Panc1 (cell line): ENCODE results near the gene UBAC2. TPM values are rescaled to one million over a fixed set of nuclear protein-coding genes. Genes with fewer than 3 reads are reported as not detected.
"Not testable (repeated sequence)": the region's sequence is repeated elsewhere in the genome, so short reads cannot be mapped to it uniquely, and the experiment has no call there.

Source experiments
- ATAC-seq: fragments of 200-7000 bp; cut with Tn5 transposase; 2 replicates; pipeline ENCODE4 v1.9.1; 2020; ENCODE audit warnings: mild to moderate bottlenecking, moderate library complexity
- BruUV-seq: library from RNA; stranded (reverse); fragments of 400-500 nt; replicated peaks from 2 replicates; lab custom pipeline; 2021; lab: Mats Ljungman, UMichigan
- CTCF ChIA-PET: fragments of 300-600 bp; sonication (Branson Sonifier 250); formaldehyde crosslinking; loops from one replicate; lab custom pipeline; 2022; ENCODE audit warnings: antibody characterized with exemption; lab: Charles Lee
- POLR2A ChIA-PET: fragments of 300-600 bp; sonication (Branson Sonifier 250); formaldehyde crosslinking; loops from one replicate; lab custom pipeline; 2022; ENCODE audit warnings: antibody characterized with exemption; lab: Charles Lee
- DNase-seq: peaks from one replicate; pipeline ENCODE4 v3.0.0-alpha.2; 2010; ENCODE audit warnings: low read depth, low spot score
- H3K27ac ChIP-seq: 2 replicates; pipeline ENCODE4 v1.5.1; 2011; ENCODE audit warnings: mild to moderate bottlenecking, low read length, inconsistent platforms
- H3K27me3 ChIP-seq: fragments of 200-500 bp; sonication (Bioruptor generic); 2 replicates; pipeline ENCODE4 v1.6.0; 2014; ENCODE audit warnings: low read length, inconsistent platforms; ENCODE audit not compliant: control insufficient read depth, insufficient read depth
- H3K36me3 ChIP-seq: fragments of 200-500 bp; sonication (Bioruptor generic); 2 replicates; pipeline ENCODE4 v1.5.1; 2014; ENCODE audit warnings: inconsistent platforms, mild to moderate bottlenecking, low read length, moderate library complexity; ENCODE audit not compliant: control insufficient read depth, insufficient read depth
- H3K4me1 ChIP-seq: 2 replicates; pipeline ENCODE4 v1.5.1; 2011; ENCODE audit warnings: inconsistent platforms, mild to moderate bottlenecking, low read length, moderate library complexity; ENCODE audit not compliant: control insufficient read depth, insufficient read depth
- H3K4me3 ChIP-seq, 2 experiments: 2 replicates each; pipeline ENCODE4 v1.5.1; 2011 to 2012; ENCODE audit warnings: low read depth in 2 of 2, low read length in 2 of 2, mild to moderate bottlenecking in 2 of 2, inconsistent platforms in 1 of 2, moderate library complexity in 1 of 2
- H3K9me3 ChIP-seq: fragments of 200-500 bp; sonication (Bioruptor generic); 2 replicates; pipeline ENCODE4 v1.5.1; 2014; ENCODE audit warnings: low read depth, mild to moderate bottlenecking, inconsistent platforms, low read length, moderate library complexity; ENCODE audit not compliant: control insufficient read depth, insufficient read depth
- CTCF ChIP-seq: fragments of 450-650 bp; IDR thresholded peaks from 2 replicates; pipeline ENCODE4 v1.5.1; 2017; ENCODE audit warnings: mild to moderate bottlenecking
- POLR2AphosphoS5 ChIP-seq: IDR thresholded peaks from 2 replicates; pipeline ENCODE4 v1.6.1; 2012; ENCODE audit warnings: mild to moderate bottlenecking, low read depth, low read length, moderate library complexity
- REST ChIP-seq, 2 experiments: IDR thresholded peaks; 2 replicates each; pipeline ENCODE4 v1.6.1; 2011 to 2012; ENCODE audit warnings: low read depth in 2 of 2, control low read depth in 1 of 2, low read length in 1 of 2, mild to moderate bottlenecking in 1 of 2, moderate library complexity in 1 of 2; ENCODE audit not compliant: insufficient read depth in 1 of 2
- SIN3A ChIP-seq: IDR thresholded peaks from 2 replicates; pipeline ENCODE4 v1.6.1; 2012; ENCODE audit warnings: low read depth, mild to moderate bottlenecking, low read length, moderate library complexity, borderline replicate concordance; ENCODE audit not compliant: insufficient read depth
- TCF7L2 ChIP-seq: IDR thresholded peaks from 2 replicates; pipeline ENCODE4 v1.6.1; 2011; ENCODE audit warnings: mild to moderate bottlenecking, low read depth, low read length, inconsistent platforms
- in situ Hi-C: cut with HindIII; loops from 2 replicates; pipeline ENCODE4 v1.10.0; 2016; ENCODE audit warnings: low sequenced_read_pairs, low pct_unique_long_range_greater_than_20kb
- intact Hi-C: fragments of 100-400 bp; cut with micrococcal nuclease; formaldehyde crosslinking; loops from one replicate; pipeline ENCODE4 v1.10.0; 2022; ENCODE audit not compliant: unreplicated experiment
- total RNA-seq: library from RNA; stranded (reverse); gene quantifications from one replicate; pipeline ENCODE4 v1.2.1, GENCODE V29; 2021; ENCODE audit not compliant: unreplicated experiment

Gene UBAC2
- total RNA-seq, 1 experiment from 2014 or later, result 40.8 TPM

GRCh38 chr13:99391781-99392469 lies 191.3 kb downstream of the UBAC2 start:
- H3K9me3 ChIP-seq, result no peaks in the 10 kb centered on the region
- no peak for ATAC-seq
- intact Hi-C loops (no loop called here), in situ Hi-C loops (no loop called here)
- no peak for DNase-seq
- no peaks in the 10 kb centered on the region for H3K36me3 ChIP-seq
- no TSS peak for BruUV-seq
- POLR2A ChIA-PET, result no interaction called here
- TF ChIP-seq POLR2AphosphoS5 (no peak), SIN3A (no peak), CTCF (no peak), TCF7L2 (no peak), REST (IDR thresholded peaks at IDR 0.05; ENCODE audit: insufficient read depth in 1 of 2, low read depth in 2 of 2, low read length in 1 of 2) (no peak)
- no peak overlapping the region for H3K27ac ChIP-seq
- H3K4me1 ChIP-seq, result no peaks in the 10 kb centered on the region
- no peak overlapping the region for H3K4me3 ChIP-seq
- CTCF ChIA-PET, result no interaction called here
- H3K27me3 ChIP-seq, result no peaks in the 10 kb centered on the region

GRCh38 chr13:99392470-99393135 lies 191.9 kb downstream of the UBAC2 start:
- Histone ChIP-seq H3K27ac (no peak overlapping the region), H3K36me3 (no peaks in the 10 kb centered on the region), H3K9me3 (no peaks in the 10 kb centered on the region), H3K4me3 (no peak overlapping the region), H3K27me3 (no peaks in the 10 kb centered on the region), H3K4me1 (no peaks in the 10 kb centered on the region)
- POLR2A ChIA-PET, result no interaction called here
- intact Hi-C loops (no loop called here), in situ Hi-C loops (no loop called here)
- CTCF ChIA-PET, result no interaction called here
- no peak for DNase-seq
- no TSS peak for BruUV-seq
- ATAC-seq, result no peak
- TF ChIP-seq SIN3A, result no peak
- no peak for TF ChIP-seq POLR2AphosphoS5
- no peak for TF ChIP-seq CTCF
- TF ChIP-seq REST (IDR thresholded peaks at IDR 0.05; ENCODE audit: insufficient read depth in 1 of 2, low read depth in 2 of 2, low read length in 1 of 2), result no peak
- no peak for TF ChIP-seq TCF7L2

GRCh38 chr13:99393391-99393790 lies 192.7 kb downstream of the UBAC2 start:
- H3K4me3 ChIP-seq, ATAC-seq, H3K4me1 ChIP-seq, H3K36me3 ChIP-seq, H3K9me3 ChIP-seq, H3K27ac ChIP-seq, in situ Hi-C loops, CTCF ChIA-PET, BruUV-seq, DNase-seq, POLR2A ChIA-PET, intact Hi-C loops, H3K27me3 ChIP-seq: not testable (repeated sequence)
